HG02588 (cell line): ENCODE measurements around the gene TRAF5.

Experiments
- ATAC-seq: cut with Tn5 transposase; IDR thresholded peaks from one replicate; pipeline ENCODE4 v1.9.1; 2021; ENCODE audit warnings: mild to moderate bottlenecking, moderate library complexity; ENCODE audit not compliant: unreplicated experiment

Gene TRAF5

DNA sequence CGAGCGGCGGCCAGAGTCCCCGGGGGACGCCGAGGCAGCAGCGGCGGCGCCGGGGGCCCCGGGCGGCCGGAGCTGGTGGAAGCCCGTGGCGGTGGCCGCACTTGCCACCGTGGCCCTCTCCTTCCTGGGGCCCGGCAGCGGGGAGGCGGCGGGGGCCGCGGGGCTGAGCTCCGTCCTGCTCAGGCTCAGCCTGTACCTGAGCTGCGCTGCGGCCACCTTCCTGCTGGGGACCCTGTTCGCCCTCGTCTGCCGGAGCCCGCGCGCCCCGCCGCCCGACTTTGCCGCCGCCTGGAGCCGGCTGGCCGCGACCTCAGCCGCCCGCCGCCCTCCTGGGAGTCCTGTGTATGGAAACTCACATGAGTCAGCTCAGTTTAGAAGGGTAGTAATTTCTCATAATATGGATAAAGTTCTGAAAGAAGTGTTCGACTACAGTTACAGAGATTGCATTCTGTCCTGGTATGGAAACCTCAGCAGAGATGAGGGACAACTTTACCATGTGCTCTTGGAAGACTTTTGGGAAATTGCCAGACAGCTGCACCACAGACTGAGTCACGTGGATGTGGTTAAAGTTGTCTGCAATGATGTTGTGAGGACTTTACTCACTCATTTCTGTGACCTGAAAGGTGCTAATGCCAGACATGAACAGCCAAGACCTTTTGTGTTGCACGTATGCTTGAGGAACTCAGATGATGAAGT lies 90.1 kb downstream of the TRAF5 start:
- peak; percentile 30 for ATAC-seq

DNA sequence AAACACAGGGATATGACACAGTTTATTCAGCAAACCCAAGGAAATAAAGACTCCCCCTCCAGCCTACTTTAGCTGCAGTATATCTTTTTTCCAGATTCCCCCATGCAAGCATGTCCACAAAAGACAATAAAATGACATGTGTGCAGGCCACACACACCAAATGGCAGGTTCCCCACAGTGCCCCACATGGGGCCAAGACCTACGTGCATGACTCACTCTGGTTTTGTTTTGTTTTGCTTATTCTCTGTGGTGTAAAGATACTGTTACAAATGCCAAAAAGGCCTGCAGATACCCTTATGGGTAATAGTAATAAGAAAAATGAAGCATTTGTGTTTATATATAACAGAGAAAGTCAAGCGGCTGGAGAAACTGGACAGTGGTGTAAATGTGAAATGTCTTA lies 93.8 kb downstream of the TRAF5 start:
- ATAC-seq = no peak

DNA sequence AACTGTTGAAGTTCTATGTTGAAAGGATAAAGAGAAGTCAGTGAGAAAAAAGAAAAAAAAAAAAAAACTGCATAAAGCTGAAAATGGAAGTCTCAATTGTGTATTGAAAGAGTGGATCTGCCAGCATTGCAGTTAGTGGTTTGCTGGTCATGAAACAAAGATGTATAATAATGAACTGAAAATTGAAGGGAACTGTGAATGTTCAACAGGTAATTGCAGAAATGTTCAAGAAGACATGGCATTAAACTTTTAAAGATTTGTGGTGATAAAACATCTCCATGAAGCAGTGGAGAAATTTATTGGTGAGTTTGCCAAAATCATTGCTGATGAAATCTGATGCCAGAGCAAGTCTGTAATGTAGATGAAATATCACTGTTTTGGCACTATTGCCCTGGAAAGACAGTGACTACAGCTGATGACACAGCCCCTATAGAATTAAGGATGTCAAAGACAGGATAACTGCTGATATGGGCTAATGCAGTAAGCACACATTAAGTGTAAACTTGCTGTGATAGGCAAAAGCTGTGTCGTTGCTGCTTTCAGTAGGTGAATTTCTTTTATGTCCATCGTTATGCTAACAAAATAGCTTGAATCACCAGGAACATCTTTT lies 94.3 kb downstream of the TRAF5 start:
- no peak for ATAC-seq

DNA sequence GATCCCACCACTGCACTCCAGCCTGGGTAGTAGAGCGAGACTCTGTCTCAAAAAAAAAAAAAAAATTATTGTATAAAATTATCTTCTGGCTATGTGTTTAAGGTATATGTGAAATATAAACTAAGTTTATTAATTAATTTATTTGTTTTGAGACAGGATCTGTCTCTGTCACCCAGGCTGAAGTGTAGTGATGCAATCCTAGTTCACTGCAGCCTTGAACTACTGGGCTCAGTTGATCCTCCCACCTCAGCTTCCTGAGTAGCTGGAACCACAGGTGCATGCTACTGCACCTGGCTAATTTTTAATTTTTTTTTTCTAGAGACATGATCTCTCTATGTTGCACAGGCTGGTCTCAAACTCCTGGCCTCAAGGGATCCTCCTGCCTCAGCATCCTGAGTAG lies 97.4 kb downstream of the TRAF5 start:
- no peak for ATAC-seq
